Colonic mucosa (tissue), 4 donors: Measurements from ENCODE around the gene FOXB2. TPM values are rescaled to one million over a fixed set of nuclear protein-coding genes. Genes with fewer than 3 reads are reported as not detected.
"Not testable (repeated sequence)": the region's sequence is repeated elsewhere in the genome, so short reads cannot be mapped to it uniquely, and the experiment has no call there.

Experiments used
- DNase-seq: peaks from one replicate; pipeline ENCODE4 v3.0.0-alpha.2; 2020
- H3K27ac ChIP-seq: fragments of 200-600 bp; one replicate; pipeline ENCODE4 v1.8.0; 2021
- H3K27me3 ChIP-seq: fragments of 200-600 bp; one replicate; pipeline ENCODE4 v1.8.0; 2021
- H3K36me3 ChIP-seq: fragments of 200-600 bp; one replicate; pipeline ENCODE4 v1.8.0; 2021
- H3K4me1 ChIP-seq: fragments of 200-600 bp; one replicate; pipeline ENCODE4 v1.8.0; 2021; ENCODE audit warnings: mild to moderate bottlenecking
- H3K4me3 ChIP-seq: fragments of 200-600 bp; one replicate; pipeline ENCODE4 v1.8.0; 2021
- H3K9ac ChIP-seq, 2 donors: one replicate each; pipeline ENCODE4 v1.7.0; 2013; ENCODE audit warnings: control low read depth in 2 of 2, low read depth in 2 of 2, low read length in 2 of 2
- H3K9me3 ChIP-seq: fragments of 200-600 bp; one replicate; pipeline ENCODE4 v1.8.0; 2021
- intact Hi-C: fragments of 100-400 bp; cut with DNase I; formaldehyde crosslinking; loops from one replicate; pipeline ENCODE4 v1.14.1; 2022
- total RNA-seq, 2 donors: library from RNA; stranded (reverse); fragmentation: NEBNext Ultra II Directional in 1 of 2; extraction: Animal tissue kit (Norgen Biotek cat#: 25700) in 1 of 2; gene quantifications; one replicate each; pipeline ENCODE4 v1.2.1, GENCODE V29; 2021
- TF ChIP-seq, protein P1 (sequence below): fragments of 200-600 bp; IDR thresholded peaks from one replicate; pipeline ENCODE4 v1.8.0; 2022; ENCODE audit warnings: antibody characterized with exemption, mild to moderate bottlenecking
- donor health status: healthy.
- donor health status: DM: no; HTN: no; CAD: no.
- donor health status: DM: no; HTN: no; CAD: no.

FOXB2 gene
- not detected for total RNA-seq

DNA sequence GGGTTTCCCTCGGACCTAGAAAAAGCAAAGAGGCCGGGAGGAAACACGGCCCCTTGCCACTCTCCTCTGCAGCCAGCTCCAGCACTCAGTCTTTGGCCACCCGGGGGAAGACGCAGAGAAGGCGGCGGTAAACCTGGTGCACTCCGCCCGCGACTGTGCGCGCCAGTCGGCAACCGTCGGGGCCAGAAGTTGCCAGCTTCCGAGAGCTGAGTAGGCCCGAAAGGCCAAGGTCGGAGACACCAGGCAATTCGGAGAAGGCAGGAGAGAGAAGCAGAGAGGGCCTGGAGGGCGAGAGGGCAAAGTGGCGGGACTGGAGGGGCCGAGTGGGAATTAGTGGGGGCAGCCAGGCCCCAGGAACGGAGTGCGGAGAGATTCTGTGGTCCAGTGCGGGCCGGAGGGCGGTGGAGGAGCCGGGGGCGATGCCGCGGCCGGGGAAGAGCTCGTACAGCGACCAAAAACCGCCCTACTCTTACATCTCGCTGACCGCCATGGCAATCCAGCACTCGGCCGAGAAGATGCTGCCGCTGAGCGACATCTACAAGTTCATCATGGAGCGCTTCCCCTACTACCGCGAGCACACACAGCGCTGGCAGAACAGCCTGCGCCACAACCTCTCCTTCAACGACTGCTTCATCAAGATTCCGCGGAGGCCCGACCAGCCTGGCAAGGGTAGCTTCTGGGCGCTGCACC is at the start of gene FOXB2:
TSS of gene FOXB2 (plus strand) at position 420 of the 690 bp plus-strand sequence. CDS start at position 420, 0 bp downstream.
- Histone ChIP-seq H3K36me3 (no peaks in the 10 kb centered on the region), H3K9me3 (no peaks in the 10 kb centered on the region), H3K4me1 (no peaks in the 10 kb centered on the region), H3K27ac (no peak within 1 kb of the TSS), H3K4me3 (no peak within 1 kb of the TSS), H3K27me3 (peaks cover 96% of the 10 kb centered on the region), H3K9ac (no peak within 1 kb of the TSS)
- no peak for DNase-seq
- TF ChIP-seq, protein P1, sequence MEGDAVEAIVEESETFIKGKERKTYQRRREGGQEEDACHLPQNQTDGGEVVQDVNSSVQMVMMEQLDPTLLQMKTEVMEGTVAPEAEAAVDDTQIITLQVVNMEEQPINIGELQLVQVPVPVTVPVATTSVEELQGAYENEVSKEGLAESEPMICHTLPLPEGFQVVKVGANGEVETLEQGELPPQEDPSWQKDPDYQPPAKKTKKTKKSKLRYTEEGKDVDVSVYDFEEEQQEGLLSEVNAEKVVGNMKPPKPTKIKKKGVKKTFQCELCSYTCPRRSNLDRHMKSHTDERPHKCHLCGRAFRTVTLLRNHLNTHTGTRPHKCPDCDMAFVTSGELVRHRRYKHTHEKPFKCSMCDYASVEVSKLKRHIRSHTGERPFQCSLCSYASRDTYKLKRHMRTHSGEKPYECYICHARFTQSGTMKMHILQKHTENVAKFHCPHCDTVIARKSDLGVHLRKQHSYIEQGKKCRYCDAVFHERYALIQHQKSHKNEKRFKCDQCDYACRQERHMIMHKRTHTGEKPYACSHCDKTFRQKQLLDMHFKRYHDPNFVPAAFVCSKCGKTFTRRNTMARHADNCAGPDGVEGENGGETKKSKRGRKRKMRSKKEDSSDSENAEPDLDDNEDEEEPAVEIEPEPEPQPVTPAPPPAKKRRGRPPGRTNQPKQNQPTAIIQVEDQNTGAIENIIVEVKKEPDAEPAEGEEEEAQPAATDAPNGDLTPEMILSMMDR, result no peak
- intact Hi-C loops, result no loop called here

DNA sequence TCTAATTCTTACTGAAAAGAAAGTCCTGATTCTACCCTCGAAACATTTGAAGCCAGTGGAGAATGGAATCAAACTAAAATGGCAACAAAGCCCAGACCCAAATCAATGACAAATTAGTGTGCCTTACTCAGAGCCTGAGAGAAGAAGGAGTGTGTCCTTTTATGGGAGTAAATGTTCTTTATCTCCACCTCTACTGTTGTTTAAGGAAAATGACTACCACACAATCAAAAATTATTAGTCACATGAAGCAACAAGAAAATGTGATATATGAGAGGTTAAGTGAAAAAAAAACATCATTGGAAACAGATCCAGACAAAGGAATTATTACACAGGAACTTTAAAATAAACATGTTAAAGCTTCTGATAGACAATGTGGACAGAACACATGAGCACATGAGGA is 49.7 kb upstream of the FOXB2 start:
- Histone ChIP-seq H3K4me1 (no peaks in the 10 kb centered on the region), H3K9me3 (no peaks in the 10 kb centered on the region), H3K9ac (no peak overlapping the region), H3K27ac (no peak overlapping the region), H3K27me3 (no peaks in the 10 kb centered on the region), H3K36me3 (no peaks in the 10 kb centered on the region), H3K4me3 (no peak overlapping the region)
- DNase-seq, result no peak
- TF ChIP-seq, protein P1, result no peak
- intact Hi-C loops, result no loop called here

DNA sequence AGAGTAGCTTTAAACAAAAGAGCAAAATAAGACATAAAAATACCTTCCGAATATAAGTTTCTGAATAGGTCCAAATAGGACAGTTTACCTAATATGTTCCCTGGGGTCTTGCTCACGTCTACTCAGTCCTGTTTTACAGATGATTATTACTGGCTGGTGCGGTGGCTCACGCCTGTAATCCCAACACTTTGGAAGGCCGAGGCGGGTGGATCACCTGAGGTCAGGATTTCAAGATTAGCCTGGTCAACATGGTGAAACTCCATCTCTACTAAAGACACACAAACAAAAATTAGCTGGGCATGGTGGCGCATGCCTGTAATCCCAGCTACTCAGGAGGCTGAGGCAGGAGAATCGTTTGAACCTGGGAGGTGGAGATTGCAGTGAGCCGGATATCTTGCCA is 40.6 kb upstream of the FOXB2 start:
- H3K9ac ChIP-seq, intact Hi-C loops, H3K4me3 ChIP-seq, DNase-seq, H3K4me1 ChIP-seq, H3K9me3 ChIP-seq, H3K27me3 ChIP-seq, H3K36me3 ChIP-seq, H3K27ac ChIP-seq: not testable (repeated sequence)

DNA sequence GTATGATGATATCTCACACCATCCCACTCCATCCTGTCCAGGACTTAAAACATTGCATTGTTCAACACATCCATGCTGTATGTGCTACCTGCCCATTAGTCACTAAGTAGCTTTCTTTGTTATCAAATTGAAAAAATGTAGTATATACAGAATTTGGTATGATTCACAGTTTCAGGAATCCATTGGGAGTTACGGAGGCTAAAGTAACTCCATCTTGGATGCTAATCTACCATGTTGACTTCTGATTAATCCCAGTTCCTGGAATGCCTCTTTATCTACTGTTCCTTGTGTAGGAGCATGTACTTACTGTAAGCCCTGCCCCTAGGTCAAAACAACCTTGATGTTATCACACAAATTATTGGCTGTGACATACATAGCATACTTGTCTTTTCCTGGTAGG is 38.9 kb upstream of the FOXB2 start:
- Histone ChIP-seq H3K27me3 (no peaks in the 10 kb centered on the region), H3K36me3 (no peaks in the 10 kb centered on the region), H3K9me3 (no peaks in the 10 kb centered on the region), H3K4me3 (no peak overlapping the region), H3K4me1 (no peaks in the 10 kb centered on the region), H3K27ac (no peak overlapping the region), H3K9ac (no peak overlapping the region)
- intact Hi-C loops, result no loop called here
- DNase-seq, result no peak
- TF ChIP-seq, protein P1, result no peak

DNA sequence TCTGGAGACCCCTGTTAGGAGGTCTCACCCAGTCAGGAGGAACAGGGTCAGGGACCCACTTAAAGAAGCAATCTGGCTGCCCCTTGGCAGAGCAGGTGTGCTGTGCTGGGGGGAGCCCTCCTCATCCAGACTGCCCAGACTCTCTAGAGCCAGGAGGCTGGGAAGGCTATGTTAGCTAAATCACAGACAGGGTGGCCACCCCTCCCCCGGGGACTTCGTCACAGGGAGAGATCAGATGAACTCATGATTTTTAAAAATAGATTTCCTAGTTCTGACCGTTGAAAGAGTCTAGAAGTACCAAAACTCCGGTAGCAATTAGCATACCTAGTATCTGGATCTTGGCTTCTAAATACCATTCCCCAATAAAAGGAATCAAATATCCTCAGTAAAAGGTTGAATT is 35.0 kb upstream of the FOXB2 start:
- intact Hi-C loops, result no loop called here
- Histone ChIP-seq H3K9me3 (no peaks in the 10 kb centered on the region), H3K27ac (no peak overlapping the region), H3K9ac (no peak overlapping the region), H3K36me3 (no peaks in the 10 kb centered on the region), H3K27me3 (no peaks in the 10 kb centered on the region), H3K4me3 (no peak overlapping the region), H3K4me1 (no peaks in the 10 kb centered on the region)
- no peak for DNase-seq
- TF ChIP-seq, protein P1, result no peak

DNA sequence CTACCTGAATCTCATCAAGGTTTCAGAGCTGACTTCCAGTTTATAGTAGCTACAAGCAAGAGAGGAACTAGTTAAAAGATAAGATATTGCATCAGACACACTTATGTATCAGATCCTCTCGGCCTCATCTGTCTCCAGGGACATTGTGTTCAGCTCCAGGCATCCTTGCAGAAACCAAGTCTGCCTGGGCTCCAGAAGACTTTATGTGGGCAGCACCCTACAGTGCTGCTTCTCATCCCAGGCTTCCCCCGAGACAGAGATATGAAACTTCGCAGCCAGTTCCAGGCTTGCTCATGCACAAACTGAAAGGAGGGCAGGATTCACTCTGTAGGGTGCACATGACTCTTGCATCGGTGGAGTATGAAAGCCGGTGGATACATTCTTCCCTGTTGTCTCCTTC is 33.9 kb upstream of the FOXB2 start:
- Histone ChIP-seq H3K9me3 (no peaks in the 10 kb centered on the region), H3K27ac (no peak overlapping the region), H3K36me3 (no peaks in the 10 kb centered on the region), H3K27me3 (no peaks in the 10 kb centered on the region), H3K9ac (no peak overlapping the region), H3K4me1 (no peaks in the 10 kb centered on the region), H3K4me3 (no peak overlapping the region)
- no peak for DNase-seq
- intact Hi-C loops, result loop anchor here (5.0 kb wide), 2 partner anchors 178 to 228 kb away; no protein-coding TSS in a partner anchor
- TF ChIP-seq, protein P1, result no peak
